ENCODE measurements around the gene CDKN2AIP. TPM values are rescaled to one million over a fixed set of nuclear protein-coding genes. Genes with fewer than 3 reads are reported as not detected.
A peak's percentile ranks its signal among the peaks of the same experiment; 100 is the strongest.

The CDKN2AIP gene
- total RNA-seq, 1 donor from 2014 or later = 13.2 TPM

- Mint-ChIP-seq H3K27me3 (ENCODE audit: unreplicated experiment) (no peaks in the 10 kb centered on the region), H3K9me3 (ENCODE audit: unreplicated experiment) (peaks cover 6% of the 10 kb centered on the region), H3K36me3 (ENCODE audit: unreplicated experiment) (peaks cover 9% of the 10 kb centered on the region), H3K4me3 (ENCODE audit: unreplicated experiment) (no peak overlapping the region), H3K4me1 (ENCODE audit: unreplicated experiment) (peaks cover 19% of the 10 kb centered on the region), H3K27ac (ENCODE audit: unreplicated experiment) (peak overlapping the region; percentile 37)
- DNase-seq (ENCODE audit: extremely low spot score, unreplicated experiment) = no peak
- no peak for TF ChIP-seq CTCF (IDR thresholded peaks at IDR 0.05)
Observed at GRCh38 chr4:183492791-183493222, 48.4 kb downstream of the CDKN2AIP start.

GRCh38 chr4:183493246-183493645 is 48.8 kb downstream of the CDKN2AIP start:
- Mint-ChIP-seq H3K27ac (ENCODE audit: unreplicated experiment) (peak overlapping the region; percentile 40), H3K36me3 (ENCODE audit: unreplicated experiment) (peaks cover 9% of the 10 kb centered on the region), H3K4me3 (ENCODE audit: unreplicated experiment) (no peak overlapping the region), H3K27me3 (ENCODE audit: unreplicated experiment) (no peaks in the 10 kb centered on the region), H3K9me3 (ENCODE audit: unreplicated experiment) (peaks cover 6% of the 10 kb centered on the region), H3K4me1 (ENCODE audit: unreplicated experiment) (peaks cover 19% of the 10 kb centered on the region)
- no peak for DNase-seq (ENCODE audit: extremely low spot score, unreplicated experiment)
- TF ChIP-seq CTCF (IDR thresholded peaks at IDR 0.05) = no peak

GRCh38 chr4:183495184-183495583 is 50.7 kb downstream of the CDKN2AIP start:
- peaks cover 6% of the 10 kb centered on the region for H3K9me3 Mint-ChIP-seq (ENCODE audit: unreplicated experiment)
- no peak for DNase-seq (ENCODE audit: extremely low spot score, unreplicated experiment)
- peaks cover 9% of the 10 kb centered on the region for H3K36me3 Mint-ChIP-seq (ENCODE audit: unreplicated experiment)
- no peak overlapping the region for H3K4me3 Mint-ChIP-seq (ENCODE audit: unreplicated experiment)
- H3K4me1 Mint-ChIP-seq (ENCODE audit: unreplicated experiment) = peaks cover 19% of the 10 kb centered on the region
- no peak for TF ChIP-seq CTCF (IDR thresholded peaks at IDR 0.05)
- H3K27me3 Mint-ChIP-seq (ENCODE audit: unreplicated experiment) = no peaks in the 10 kb centered on the region
- H3K27ac Mint-ChIP-seq (ENCODE audit: unreplicated experiment) = peak overlapping the region; percentile 2

Other genes starting within 250 kb of the CDKN2AIP start
- gene CLDN22, start 124.4 kb upstream of the CDKN2AIP start, total RNA-seq = not detected in 2 replicates
- not detected in 2 replicates for gene CLDN24, start 122.2 kb upstream of the CDKN2AIP start, total RNA-seq
- 7.0 and 10.2 TPM in 2 replicates for gene ING2, start 60.4 kb downstream of the CDKN2AIP start, total RNA-seq
- 19.3 and 20.6 TPM in 2 replicates for gene RWDD4, start 214.5 kb downstream of the CDKN2AIP start, total RNA-seq
- 37.3 and 43.0 TPM in 2 replicates for gene TRAPPC11, start 214.7 kb downstream of the CDKN2AIP start, total RNA-seq